Smooth muscle cell (in vitro differentiated cells): ENCODE data around the gene ACOX1. TPM values are rescaled to one million over a fixed set of nuclear protein-coding genes. Genes with fewer than 3 reads are reported as not detected.

Experiments used
- DNase-seq: peaks from one replicate; lab custom pipeline; 2025; ENCODE audit not compliant: unreplicated experiment; lab: John Stamatoyannopoulos, UW
- H2AFZ ChIP-seq: fragments of 200-600 bp; sonication (generic); 2 replicates; pipeline ENCODE4 v1.6.0; 2016; ENCODE audit warnings: antibody characterized with exemption, low read depth, mild to moderate bottlenecking
- H3F3A ChIP-seq: fragments of 200-600 bp; sonication (generic); 2 replicates; pipeline ENCODE4 v1.6.0; 2017; ENCODE audit warnings: antibody characterized with exemption, low read depth
- H3K27ac ChIP-seq: fragments of 200-600 bp; sonication (generic); 2 replicates; pipeline ENCODE4 v1.5.1; 2016; ENCODE audit warnings: low read depth, mild to moderate bottlenecking
- H3K27me3 ChIP-seq: fragments of 200-600 bp; sonication (generic); 2 replicates; pipeline ENCODE4 v1.6.1; 2016; ENCODE audit warnings: low read depth, mild to moderate bottlenecking
- H3K36me3 ChIP-seq: fragments of 200-600 bp; sonication (generic); 2 replicates; pipeline ENCODE4 v1.5.1; 2016; ENCODE audit warnings: low read depth
- H3K4me1 ChIP-seq: fragments of 200-600 bp; sonication (generic); 2 replicates; pipeline ENCODE4 v1.5.1; 2016; ENCODE audit warnings: low read depth
- H3K4me2 ChIP-seq: fragments of 200-600 bp; sonication (generic); 2 replicates; pipeline ENCODE4 v1.6.0; 2016; ENCODE audit warnings: mild to moderate bottlenecking
- H3K4me3 ChIP-seq: fragments of 200-600 bp; sonication (generic); 2 replicates; pipeline ENCODE4 v1.5.1; 2016; ENCODE audit warnings: mild to moderate bottlenecking
- H3K79me2 ChIP-seq: fragments of 200-600 bp; sonication (generic); 2 replicates; pipeline ENCODE4 v1.6.0; 2016; ENCODE audit warnings: low read depth, mild to moderate bottlenecking
- H3K9ac ChIP-seq: fragments of 200-600 bp; sonication (generic); 2 replicates; pipeline ENCODE4 v1.6.0; 2016; ENCODE audit warnings: low read depth
- H3K9me3 ChIP-seq: fragments of 200-600 bp; sonication (generic); replicated peaks from 2 replicates; pipeline ENCODE4 v1.5.1; 2016; ENCODE audit warnings: low read depth
- H4K20me1 ChIP-seq: fragments of 200-600 bp; sonication (generic); 2 replicates; pipeline ENCODE4 v1.6.0; 2016; ENCODE audit warnings: low read depth
- WGBS: methylation state at CpG from one replicate; pipeline ENCODE4 v1.1.7; 2016; ENCODE audit warnings: low lambda C conversion rate; 5-methylcytosine and 5-hydroxymethylcytosine counted together
- polyA plus RNA-seq: library from polyadenylated mRNA; unstranded; fragments of >200 nt; fragmentation: Nextera tagmentation; extraction: Ambion mirVana; gene quantifications from 2 replicates; pipeline ENCODE4 v1.2.1, GENCODE V29; 2016
- total RNA-seq: library from RNA; depleted of rRNA; stranded (reverse); fragments of >200 nt; gene quantifications from 2 replicates; pipeline ENCODE4 v1.2.3, GENCODE V29; 2014
- TF ChIP-seq, protein P1 (sequence below): fragments of 200-600 bp; sonication (generic); IDR thresholded peaks from 2 replicates; pipeline ENCODE4 v1.5.1; 2017; ENCODE audit warnings: borderline replicate concordance, mild to moderate bottlenecking, antibody characterized with exemption; ENCODE audit not compliant: insufficient read depth, poor library complexity, severe bottlenecking

Gene ACOX1
- total and polyA plus RNA-seq, 2 experiments from 2014 or later: 25.9 to 35.3 TPM

DNA sequence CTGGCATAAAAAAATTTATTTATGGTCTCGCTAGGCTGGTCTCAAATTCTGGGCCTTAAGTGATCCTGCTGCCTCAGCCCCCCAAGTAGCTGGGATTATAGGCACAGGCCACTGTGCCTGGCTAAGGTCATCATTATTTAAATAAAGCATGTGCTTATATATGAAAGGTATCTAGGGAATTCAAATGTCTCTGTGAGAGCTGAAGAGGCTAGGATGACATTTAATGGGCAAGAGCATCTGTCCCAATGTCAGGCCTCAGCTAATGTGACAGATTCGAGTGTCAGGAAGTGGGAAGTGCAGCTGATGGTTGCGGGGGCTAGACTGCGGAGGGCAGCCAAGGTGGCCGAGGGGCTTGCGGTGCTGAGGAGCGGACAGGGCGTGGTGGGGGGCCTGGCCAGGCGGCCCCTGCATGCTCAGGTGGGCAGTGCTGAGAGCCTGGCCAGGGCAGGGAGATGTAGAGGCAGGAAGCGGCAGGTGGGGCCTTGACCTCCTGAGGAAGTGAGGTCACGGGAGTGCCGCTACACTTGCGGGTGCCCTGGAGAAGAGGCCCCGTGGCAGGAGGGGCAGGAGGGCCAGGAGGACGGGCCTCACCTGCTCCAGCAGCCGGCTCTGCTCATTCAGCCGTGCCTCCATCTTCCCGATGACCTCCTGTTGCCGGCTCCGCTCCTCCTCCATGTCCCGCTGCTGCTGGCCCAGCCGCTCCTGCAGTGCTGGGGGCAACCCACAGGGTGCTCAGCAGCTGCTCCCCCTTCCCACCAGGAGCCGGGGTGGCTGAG, 61.6 kb downstream of the ACOX1 start:
- no peaks in the 10 kb centered on the region for H3K79me2 ChIP-seq
- no peaks in the 10 kb centered on the region for H4K20me1 ChIP-seq
- TF ChIP-seq, protein P1, sequence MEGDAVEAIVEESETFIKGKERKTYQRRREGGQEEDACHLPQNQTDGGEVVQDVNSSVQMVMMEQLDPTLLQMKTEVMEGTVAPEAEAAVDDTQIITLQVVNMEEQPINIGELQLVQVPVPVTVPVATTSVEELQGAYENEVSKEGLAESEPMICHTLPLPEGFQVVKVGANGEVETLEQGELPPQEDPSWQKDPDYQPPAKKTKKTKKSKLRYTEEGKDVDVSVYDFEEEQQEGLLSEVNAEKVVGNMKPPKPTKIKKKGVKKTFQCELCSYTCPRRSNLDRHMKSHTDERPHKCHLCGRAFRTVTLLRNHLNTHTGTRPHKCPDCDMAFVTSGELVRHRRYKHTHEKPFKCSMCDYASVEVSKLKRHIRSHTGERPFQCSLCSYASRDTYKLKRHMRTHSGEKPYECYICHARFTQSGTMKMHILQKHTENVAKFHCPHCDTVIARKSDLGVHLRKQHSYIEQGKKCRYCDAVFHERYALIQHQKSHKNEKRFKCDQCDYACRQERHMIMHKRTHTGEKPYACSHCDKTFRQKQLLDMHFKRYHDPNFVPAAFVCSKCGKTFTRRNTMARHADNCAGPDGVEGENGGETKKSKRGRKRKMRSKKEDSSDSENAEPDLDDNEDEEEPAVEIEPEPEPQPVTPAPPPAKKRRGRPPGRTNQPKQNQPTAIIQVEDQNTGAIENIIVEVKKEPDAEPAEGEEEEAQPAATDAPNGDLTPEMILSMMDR: no peak
- 94% methylated on average over 23 of the region's 23 CpGs for WGBS
- H3F3A ChIP-seq: no peaks in the 10 kb centered on the region
- no peak for DNase-seq
- H2AFZ ChIP-seq: no peak overlapping the region
- no peak overlapping the region for H3K4me3 ChIP-seq
- no peaks in the 10 kb centered on the region for H3K36me3 ChIP-seq
- H3K4me1 ChIP-seq: no peaks in the 10 kb centered on the region
- H3K4me2 ChIP-seq: no peak overlapping the region
- no peak overlapping the region for H3K27ac ChIP-seq
- no peak overlapping the region for H3K9ac ChIP-seq
- H3K9me3 ChIP-seq: no peaks in the 10 kb centered on the region
- no peaks in the 10 kb centered on the region for H3K27me3 ChIP-seq

DNA sequence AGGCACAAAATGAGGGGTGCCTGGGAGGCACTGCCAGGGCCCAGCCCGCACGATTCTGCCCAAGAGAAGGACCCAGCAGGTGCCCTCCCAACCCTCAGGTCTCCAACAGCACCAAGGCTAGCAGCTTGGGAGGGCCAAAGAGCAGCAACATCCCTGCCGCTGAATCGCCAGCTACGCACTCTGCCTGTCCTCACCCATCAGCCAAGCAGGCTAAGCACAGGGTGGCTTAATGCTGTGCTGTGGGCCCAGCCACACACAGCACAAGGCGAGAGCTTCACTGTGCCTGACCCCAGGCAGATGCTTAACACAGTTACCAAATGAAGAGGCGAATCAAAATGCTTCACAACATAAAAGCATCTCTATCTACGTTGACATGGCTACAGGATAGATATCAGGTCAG, 63.7 kb downstream of the ACOX1 start:
- no peak overlapping the region for H3K4me2 ChIP-seq
- no peak overlapping the region for H3K27ac ChIP-seq
- no peaks in the 10 kb centered on the region for H3K27me3 ChIP-seq
- no peak overlapping the region for H3K4me3 ChIP-seq
- no peaks in the 10 kb centered on the region for H3F3A ChIP-seq
- 92% methylated on average over 8 of the region's 8 CpGs for WGBS
- no peak overlapping the region for H2AFZ ChIP-seq
- H4K20me1 ChIP-seq: no peaks in the 10 kb centered on the region
- H3K9ac ChIP-seq: no peak overlapping the region
- H3K79me2 ChIP-seq: no peaks in the 10 kb centered on the region
- H3K9me3 ChIP-seq: no peaks in the 10 kb centered on the region
- no peak for DNase-seq
- H3K36me3 ChIP-seq: no peaks in the 10 kb centered on the region
- TF ChIP-seq, protein P1: no peak
- H3K4me1 ChIP-seq: peaks cover 8% of the 10 kb centered on the region

DNA sequence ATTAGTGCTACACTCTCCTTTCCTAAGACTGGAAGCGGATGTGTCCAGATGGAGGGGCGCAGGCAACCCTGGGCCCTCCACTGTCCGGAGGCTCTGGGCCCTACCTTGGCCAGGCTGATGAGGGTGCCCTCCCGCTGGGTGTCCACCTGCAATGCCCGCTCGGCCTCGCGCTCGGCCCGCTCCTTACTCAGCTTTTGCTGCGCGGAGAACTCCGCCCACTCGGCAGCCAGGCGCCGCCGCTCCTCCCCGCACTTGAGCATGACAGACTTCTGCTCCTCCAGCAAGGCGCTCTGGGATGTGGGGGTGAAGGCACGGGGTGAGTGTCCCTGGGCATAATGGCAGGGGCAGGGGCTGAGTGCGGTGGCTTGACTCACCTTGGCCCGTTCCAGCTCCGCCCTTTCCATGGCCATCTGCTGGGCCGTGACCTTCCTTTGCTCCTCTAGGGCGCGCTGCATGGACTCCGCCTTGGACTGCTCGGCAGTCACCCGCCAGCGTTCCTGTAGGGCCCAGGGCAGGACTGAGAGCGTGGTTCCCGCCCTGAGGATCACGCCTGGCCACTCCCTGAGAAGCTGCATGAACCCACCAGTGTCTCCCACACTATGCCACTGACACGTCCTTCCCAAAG, 64.2 kb downstream of the ACOX1 start:
- Histone ChIP-seq H3K27me3 (no peaks in the 10 kb centered on the region), H3K27ac (no peak overlapping the region), H3K79me2 (no peaks in the 10 kb centered on the region), H3K4me1 (peaks cover 8% of the 10 kb centered on the region), H3K4me3 (no peak overlapping the region), H3F3A (no peaks in the 10 kb centered on the region), H3K9me3 (no peaks in the 10 kb centered on the region), H3K4me2 (no peak overlapping the region), H2AFZ (no peak overlapping the region), H3K9ac (no peak overlapping the region), H4K20me1 (no peaks in the 10 kb centered on the region), H3K36me3 (no peaks in the 10 kb centered on the region)
- TF ChIP-seq, protein P1: no peak
- DNase-seq: no peak
- WGBS: 90% methylated on average over 33 of the region's 34 CpGs
